Thyroid gland (tissue), 4 donors: ENCODE results near the gene DACH1. TPM values are rescaled to one million over a fixed set of nuclear protein-coding genes. Genes with fewer than 3 reads are reported as not detected.

Source experiments
- DNase-seq, 2 donors: peaks; one replicate each; pipeline ENCODE4 v3.0.0-alpha.2; 2019
- H3K27ac ChIP-seq, 3 donors: fragments of 200-600 bp; sonication (generic); 1 replicate in 2 of 3; 2 replicates in 1 of 3; pipeline ENCODE4 v1.5.1; 2016 to 2019; ENCODE audit warnings: mild to moderate bottlenecking in 1 of 3, moderate library complexity in 1 of 3
- H3K27me3 ChIP-seq: fragments of 200-600 bp; sonication (generic); one replicate; pipeline ENCODE4 v1.5.1; 2019
- H3K36me3 ChIP-seq, 2 donors: fragments of 200-600 bp; sonication (generic); one replicate each; pipeline ENCODE4 v1.5.1; 2016 to 2019
- H3K4me1 ChIP-seq, 2 donors: fragments of 200-600 bp; sonication (generic); one replicate each; pipeline ENCODE4 v1.5.1; 2017 to 2019
- H3K4me3 ChIP-seq, 3 donors: fragments of 200-600 bp; sonication (generic); replicated peaks in 1 of 3; 1 replicate in 2 of 3; 2 replicates in 1 of 3; pipeline ENCODE4 v1.5.1; 2016; ENCODE audit warnings: mild to moderate bottlenecking in 1 of 3
- H3K9me3 ChIP-seq: fragments of 200-600 bp; sonication (generic); one replicate; pipeline ENCODE4 v1.5.1; 2017
- CTCF ChIP-seq, 6 experiments: fragments of 200-600 bp in 3 of 6; fragments of 450-650 bp in 3 of 6; sonication (generic) in 3 of 6; IDR thresholded peaks; one replicate each; pipeline ENCODE4 v1.5.1; 2016 to 2019; ENCODE audit warnings: antibody characterized with exemption in 6 of 6, mild to moderate bottlenecking in 2 of 6, inconsistent platforms in 1 of 6, moderate library complexity in 1 of 6
- POLR2A ChIP-seq, 2 donors: fragments of 450-650 bp; IDR thresholded peaks; one replicate each; pipeline ENCODE4 v1.6.1; 2017; ENCODE audit warnings: antibody characterized with exemption in 2 of 2, mild to moderate bottlenecking in 2 of 2, moderate library complexity in 1 of 2
- WGBS, 2 donors: methylation state at CpG; one replicate each; pipeline ENCODE4 v1.1.5; 2017; 5-methylcytosine and 5-hydroxymethylcytosine counted together
- intact Hi-C: fragments of 100-400 bp; cut with DNase I; formaldehyde crosslinking; loops from one replicate; pipeline ENCODE4 v1.15.1; 2023
- total RNA-seq, 4 donors: library from RNA; depleted of rRNA; stranded (reverse); fragments of >200 nt; gene quantifications; one replicate each; pipeline ENCODE4 v1.2.3, GENCODE V29; 2016

DACH1 gene
- total RNA-seq, 4 donors from 2014 or later = 0.33 to 0.49 (median 0.33) TPM; not detected in 1

GRCh38 chr13:71469626-71470025, 397.4 kb downstream of the DACH1 start:
- 67 to 76% methylated on average over 1 of the region's 1 CpG for WGBS, 2 donors
- H3K9me3 ChIP-seq = no peaks in the 10 kb centered on the region
- intact Hi-C loops = no loop called here

DNA sequence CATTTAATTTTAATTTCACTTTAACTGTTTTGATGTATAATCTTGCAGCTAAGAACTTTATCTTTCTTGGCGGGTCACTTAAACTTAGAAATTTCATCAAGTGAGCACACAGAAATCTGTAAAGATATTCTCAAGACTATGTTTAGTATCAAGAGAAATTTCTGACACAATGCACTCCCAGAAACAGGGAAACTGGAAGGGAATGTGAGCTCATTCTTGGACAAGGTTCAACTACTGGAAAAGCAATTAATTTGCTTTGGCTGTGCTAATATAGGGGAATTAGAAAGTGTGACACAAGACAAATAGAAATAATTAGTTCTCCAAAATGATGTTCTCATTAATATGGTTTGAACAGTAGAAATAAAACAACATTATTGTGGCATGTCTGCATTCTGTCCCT, 402.3 kb downstream of the DACH1 start:
- intact Hi-C loops = no loop called here
- WGBS, 2 donors = 79% methylated on average over 1 of the region's 1 CpG
- no peak overlapping the region for H3K4me3 ChIP-seq

More at GRCh38 chr13:71469626-71470025, 397.4 kb downstream of the DACH1 start:
- Histone ChIP-seq H3K27ac (no peak overlapping the region), H3K4me3 (no peak overlapping the region), H3K27me3 (no peaks in the 10 kb centered on the region), H3K36me3 (no peaks in the 10 kb centered on the region), H3K4me1 (no peaks in the 10 kb centered on the region)
- DNase-seq = no peak
- no peak for TF ChIP-seq CTCF (IDR thresholded peaks at IDR 0.05)

DNA sequence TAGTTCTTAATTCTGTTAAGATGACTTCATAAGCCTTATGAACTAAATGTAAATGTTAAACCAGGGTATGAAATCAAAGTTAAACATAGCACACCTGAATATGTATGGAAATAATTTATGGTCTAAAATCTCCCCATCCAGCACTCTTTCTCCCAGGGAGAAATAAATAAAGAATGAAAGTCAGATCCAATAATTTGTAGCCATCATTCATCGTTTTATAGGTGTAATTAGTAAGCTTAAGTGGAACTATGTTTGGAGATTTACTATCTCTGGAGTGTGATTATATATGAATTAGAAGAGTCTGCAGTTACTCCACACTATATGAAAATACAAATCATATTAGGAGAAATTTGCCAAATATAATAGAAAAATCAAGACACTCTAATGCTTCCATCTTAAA, 405.1 kb downstream of the DACH1 start:
- Histone ChIP-seq H3K4me1 (no peaks in the 10 kb centered on the region), H3K27me3 (no peaks in the 10 kb centered on the region), H3K36me3 (no peaks in the 10 kb centered on the region), H3K27ac (no peak overlapping the region), H3K4me3 (no peak overlapping the region), H3K9me3 (no peaks in the 10 kb centered on the region)
- WGBS, 2 donors = 85 to 86% methylated on average over 1 of the region's 1 CpG
- no peak for DNase-seq
- TF ChIP-seq POLR2A (IDR thresholded peaks at IDR 0.05) (no peak), CTCF (IDR thresholded peaks at IDR 0.05) (no peak)
- intact Hi-C loops = no loop called here

More for the DNA sequence above, 402.3 kb downstream of the DACH1 start:
- TF ChIP-seq CTCF (IDR thresholded peaks at IDR 0.05) (no peak), POLR2A (IDR thresholded peaks at IDR 0.05) (no peak)
- DNase-seq = no peak
- Histone ChIP-seq H3K4me1 (no peaks in the 10 kb centered on the region), H3K27ac (no peak overlapping the region), H3K9me3 (no peaks in the 10 kb centered on the region), H3K27me3 (no peaks in the 10 kb centered on the region), H3K36me3 (no peaks in the 10 kb centered on the region)

DNA sequence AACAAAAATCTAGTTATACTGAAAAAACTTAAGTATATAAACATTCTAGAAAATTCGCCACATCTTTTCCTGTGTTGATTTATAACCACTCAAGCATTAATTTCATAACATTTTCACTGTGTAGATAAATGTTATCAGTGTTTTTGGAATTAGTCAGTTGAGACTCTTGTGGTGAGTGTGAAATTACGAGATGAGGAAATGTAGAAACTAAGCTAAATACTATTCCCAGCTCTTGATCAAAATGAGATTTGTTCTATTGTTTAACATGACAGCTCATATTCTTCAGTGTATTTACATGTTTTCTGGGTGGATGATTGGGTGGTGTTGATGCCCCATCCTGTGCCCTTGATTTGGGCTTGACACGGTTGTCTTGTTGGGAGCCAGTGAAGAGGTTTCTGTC, 406.8 kb downstream of the DACH1 start:
- Histone ChIP-seq H3K36me3 (no peaks in the 10 kb centered on the region), H3K4me3 (no peak overlapping the region), H3K9me3 (no peaks in the 10 kb centered on the region), H3K27me3 (no peaks in the 10 kb centered on the region), H3K27ac (no peak overlapping the region), H3K4me1 (no peaks in the 10 kb centered on the region)
- no peak for DNase-seq
- 48 to 53% methylated on average over 3 of the region's 3 CpGs for WGBS, 2 donors
- TF ChIP-seq POLR2A (IDR thresholded peaks at IDR 0.05) = no peak
- TF ChIP-seq CTCF (IDR thresholded peaks at IDR 0.05) = no peak
- intact Hi-C loops = no loop called here

GRCh38 chr13:71459708-71460107, 407.3 kb downstream of the DACH1 start:
- no peak overlapping the region for H3K4me3 ChIP-seq
- no peak for TF ChIP-seq POLR2A (IDR thresholded peaks at IDR 0.05)
- TF ChIP-seq CTCF (IDR thresholded peaks at IDR 0.05) = no peak
- H3K27ac ChIP-seq = no peak overlapping the region
- no peaks in the 10 kb centered on the region for H3K9me3 ChIP-seq
- H3K4me1 ChIP-seq = no peaks in the 10 kb centered on the region
- no peak for DNase-seq
- no peaks in the 10 kb centered on the region for H3K27me3 ChIP-seq
- H3K36me3 ChIP-seq = no peaks in the 10 kb centered on the region
- intact Hi-C loops = no loop called here
